HEK293 (cell line): Measurements from ENCODE around the gene SLIT1.

Experiments
- SALL2 ChIP-seq: fragments of 450-650 bp; formaldehyde crosslinking; IDR thresholded peaks from 2 replicates; pipeline ENCODE4 v1.5.0; 2017; ENCODE audit warnings: missing biosample characterization, mild to moderate bottlenecking, missing genetic modification characterization, borderline replicate concordance
- SCRT2 ChIP-seq: fragments of 450-650 bp; formaldehyde crosslinking; IDR thresholded peaks from 2 replicates; pipeline ENCODE4 v1.5.1; 2016; ENCODE audit warnings: missing biosample characterization, missing genetic modification characterization
- ZBTB1 ChIP-seq: fragments of 450-650 bp; formaldehyde crosslinking; IDR thresholded peaks from 2 replicates; pipeline ENCODE4 v1.5.1; 2016; ENCODE audit warnings: missing biosample characterization, missing genetic modification characterization
- ZNF561 ChIP-seq: fragments of 450-650 bp; IDR thresholded peaks from 2 replicates; pipeline ENCODE4 v1.5.1; 2018; ENCODE audit warnings: missing biosample characterization, missing genetic modification characterization, borderline replicate concordance
- ZNF768 ChIP-seq: fragments of 450-650 bp; formaldehyde crosslinking; IDR thresholded peaks from 2 replicates; pipeline ENCODE4 v1.5.1; 2018; ENCODE audit warnings: missing biosample characterization, mild to moderate bottlenecking, missing genetic modification characterization
- TF ChIP-seq, protein P1 (sequence below): fragments of 450-650 bp; formaldehyde crosslinking; IDR thresholded peaks from 2 replicates; pipeline ENCODE4 v1.5.1; 2016; ENCODE audit warnings: missing biosample characterization, missing genetic modification characterization
- TF ChIP-seq, protein P2 (sequence below): fragments of 450-650 bp; formaldehyde crosslinking; IDR thresholded peaks from 2 replicates; pipeline ENCODE4 v1.5.1; 2016; ENCODE audit warnings: missing biosample characterization, missing genetic modification characterization
- TF ChIP-seq, protein P3 (sequence below): fragments of 450-650 bp; formaldehyde crosslinking; IDR thresholded peaks from 2 replicates; pipeline ENCODE4 v1.5.1; 2016; ENCODE audit warnings: missing biosample characterization, missing genetic modification characterization

DNA sequence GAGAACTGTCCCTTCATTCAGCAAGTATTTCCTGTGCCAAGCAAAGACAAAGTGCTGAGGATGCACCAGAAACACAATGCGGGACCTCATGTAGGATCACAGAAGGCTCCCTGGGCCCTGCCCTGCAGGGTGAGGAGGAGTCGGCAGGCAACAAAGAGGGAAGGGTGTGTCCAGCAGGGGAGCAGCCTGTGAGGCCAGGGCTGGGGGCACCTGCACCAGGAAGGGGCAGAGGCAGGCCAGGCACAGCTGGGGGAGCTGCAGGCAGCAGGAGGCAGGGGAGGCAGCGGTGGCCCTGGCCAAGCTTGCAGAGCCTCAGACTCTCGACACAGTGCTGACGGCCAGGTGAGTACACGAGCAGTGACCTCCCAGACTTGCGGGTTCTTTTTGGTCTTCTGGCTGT, 123.3 kb downstream of the SLIT1 start:
- no peak for TF ChIP-seq SALL2 (tag by site-specific recombination)
- TF ChIP-seq, protein P1, sequence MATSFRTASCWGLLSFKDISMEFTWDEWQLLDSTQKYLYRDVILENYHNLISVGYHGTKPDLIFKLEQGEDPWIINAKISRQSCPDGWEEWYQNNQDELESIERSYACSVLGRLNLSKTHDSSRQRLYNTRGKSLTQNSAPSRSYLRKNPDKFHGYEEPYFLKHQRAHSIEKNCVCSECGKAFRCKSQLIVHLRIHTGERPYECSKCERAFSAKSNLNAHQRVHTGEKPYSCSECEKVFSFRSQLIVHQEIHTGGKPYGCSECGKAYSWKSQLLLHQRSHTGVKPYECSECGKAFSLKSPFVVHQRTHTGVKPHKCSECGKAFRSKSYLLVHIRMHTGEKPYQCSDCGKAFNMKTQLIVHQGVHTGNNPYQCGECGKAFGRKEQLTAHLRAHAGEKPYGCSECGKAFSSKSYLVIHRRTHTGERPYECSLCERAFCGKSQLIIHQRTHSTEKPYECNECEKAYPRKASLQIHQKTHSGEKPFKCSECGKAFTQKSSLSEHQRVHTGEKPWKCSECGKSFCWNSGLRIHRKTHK (tag by site-specific recombination) = no peak
- TF ChIP-seq, protein P2, sequence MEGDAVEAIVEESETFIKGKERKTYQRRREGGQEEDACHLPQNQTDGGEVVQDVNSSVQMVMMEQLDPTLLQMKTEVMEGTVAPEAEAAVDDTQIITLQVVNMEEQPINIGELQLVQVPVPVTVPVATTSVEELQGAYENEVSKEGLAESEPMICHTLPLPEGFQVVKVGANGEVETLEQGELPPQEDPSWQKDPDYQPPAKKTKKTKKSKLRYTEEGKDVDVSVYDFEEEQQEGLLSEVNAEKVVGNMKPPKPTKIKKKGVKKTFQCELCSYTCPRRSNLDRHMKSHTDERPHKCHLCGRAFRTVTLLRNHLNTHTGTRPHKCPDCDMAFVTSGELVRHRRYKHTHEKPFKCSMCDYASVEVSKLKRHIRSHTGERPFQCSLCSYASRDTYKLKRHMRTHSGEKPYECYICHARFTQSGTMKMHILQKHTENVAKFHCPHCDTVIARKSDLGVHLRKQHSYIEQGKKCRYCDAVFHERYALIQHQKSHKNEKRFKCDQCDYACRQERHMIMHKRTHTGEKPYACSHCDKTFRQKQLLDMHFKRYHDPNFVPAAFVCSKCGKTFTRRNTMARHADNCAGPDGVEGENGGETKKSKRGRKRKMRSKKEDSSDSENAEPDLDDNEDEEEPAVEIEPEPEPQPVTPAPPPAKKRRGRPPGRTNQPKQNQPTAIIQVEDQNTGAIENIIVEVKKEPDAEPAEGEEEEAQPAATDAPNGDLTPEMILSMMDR = no peak
- TF ChIP-seq, protein P3, sequence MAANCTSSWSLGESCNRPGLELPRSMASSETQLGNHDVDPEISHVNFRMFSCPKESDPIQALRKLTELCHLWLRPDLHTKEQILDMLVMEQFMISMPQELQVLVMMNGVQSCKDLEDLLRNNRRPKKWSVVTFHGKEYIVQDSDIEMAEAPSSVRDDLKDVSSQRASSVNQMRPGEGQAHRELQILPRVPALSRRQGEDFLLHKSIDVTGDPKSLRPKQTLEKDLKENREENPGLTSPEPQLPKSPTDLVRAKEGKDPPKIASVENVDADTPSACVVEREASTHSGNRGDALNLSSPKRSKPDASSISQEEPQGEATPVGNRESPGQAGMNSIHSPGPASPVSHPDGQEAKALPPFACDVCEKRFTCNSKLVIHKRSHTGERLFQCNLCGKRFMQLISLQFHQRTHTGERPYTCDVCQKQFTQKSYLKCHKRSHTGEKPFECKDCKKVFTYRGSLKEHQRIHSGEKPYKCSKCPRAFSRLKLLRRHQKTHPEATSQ (tag by site-specific recombination) = no peak
- no peak for TF ChIP-seq ZBTB1 (tag by site-specific recombination)
- TF ChIP-seq ZNF561 (tag by site-specific recombination) = no peak
- TF ChIP-seq ZNF768 (tag by site-specific recombination) = no peak
- TF ChIP-seq SCRT2 (tag by site-specific recombination) = no peak
